Liver (tissue), 3 donors: Measurements from ENCODE around the gene KRT6C.

Experiments used
- ATF3 ChIP-seq: IDR thresholded peaks from 2 replicates; pipeline ENCODE4 v1.6.1; 2016; ENCODE audit warnings: antibody characterized with exemption
- CTCF ChIP-seq: fragments of 150-350 bp; IDR thresholded peaks from 2 replicates; pipeline ENCODE4 v1.5.1; 2017; ENCODE audit warnings: improper control_type of control experiment, low read depth, low read length; ENCODE audit not compliant: missing input control
- EGR1 ChIP-seq, 2 donors: IDR thresholded peaks; 2 replicates each; pipeline ENCODE4 v1.6.1; 2016 to 2018; ENCODE audit warnings: antibody characterized with exemption in 2 of 2, low read depth in 2 of 2
- FOXA1 ChIP-seq: IDR thresholded peaks from 2 replicates; pipeline ENCODE4 v1.6.1; 2016; ENCODE audit warnings: antibody characterized with exemption
- HNF4G ChIP-seq: IDR thresholded peaks from 2 replicates; pipeline ENCODE4 v1.6.1; 2016; ENCODE audit warnings: antibody characterized with exemption
- JUND ChIP-seq, 2 donors: IDR thresholded peaks; 2 replicates each; pipeline ENCODE4 v1.6.1; 2016; ENCODE audit warnings: antibody characterized with exemption in 2 of 2
- MAX ChIP-seq: IDR thresholded peaks from 2 replicates; pipeline ENCODE4 v1.6.1; 2016; ENCODE audit warnings: antibody characterized with exemption
- RAD21 ChIP-seq, 2 donors: IDR thresholded peaks; 2 replicates each; pipeline ENCODE4 v1.6.1; 2016; ENCODE audit warnings: antibody characterized with exemption in 2 of 2, mild to moderate bottlenecking in 2 of 2
- REST ChIP-seq: IDR thresholded peaks from 2 replicates; pipeline ENCODE4 v1.6.1; 2016; ENCODE audit warnings: antibody characterized with exemption, mild to moderate bottlenecking
- SP1 ChIP-seq: IDR thresholded peaks from 2 replicates; pipeline ENCODE4 v1.6.1; 2018; ENCODE audit warnings: antibody characterized with exemption, mild to moderate bottlenecking
- TAF1 ChIP-seq: conservative IDR thresholded peaks from 2 replicates; pipeline ENCODE4 v1.6.1; 2016; ENCODE audit warnings: antibody characterized with exemption, mild to moderate bottlenecking
- YY1 ChIP-seq: IDR thresholded peaks from 2 replicates; pipeline ENCODE4 v1.6.1; 2016; ENCODE audit warnings: antibody characterized with exemption, mild to moderate bottlenecking
- donor health status: healthy.
- donor health status: healthy.

- no peak for TF ChIP-seq JUND (IDR thresholded peaks at IDR 0.05)
- TF ChIP-seq ATF3: no peak
- TF ChIP-seq EGR1 (IDR thresholded peaks at IDR 0.05; ENCODE audit: low read depth in 2 of 2): no peak
- no peak for TF ChIP-seq CTCF
- no peak for TF ChIP-seq TAF1
- no peak for TF ChIP-seq SP1
- no peak for TF ChIP-seq REST
- no peak for TF ChIP-seq MAX
- TF ChIP-seq FOXA1: no peak
- no peak for TF ChIP-seq HNF4G
- TF ChIP-seq RAD21 (IDR thresholded peaks at IDR 0.05): no peak
- TF ChIP-seq YY1: no peak
Measured at GRCh38 chr12:52435659-52435999, 38.0 kb downstream of the KRT6C start.
